Vagina (tissue), 2 donors: ENCODE results near the gene BNIP5. TPM values are rescaled to one million over a fixed set of nuclear protein-coding genes. Genes with fewer than 3 reads are reported as not detected.

Experiments
- DNase-seq, 2 donors: peaks; one replicate each; pipeline ENCODE4 v3.0.0-alpha.2; 2017; ENCODE audit errors: extremely low spot score in 2 of 2
- H3K27ac ChIP-seq: fragments of 200-600 bp; sonication (generic); one replicate; pipeline ENCODE4 v1.5.1; 2019
- H3K27me3 ChIP-seq: fragments of 200-600 bp; sonication (generic); one replicate; pipeline ENCODE4 v1.5.1; 2019
- H3K36me3 ChIP-seq, 2 donors: fragments of 200-600 bp; sonication (generic); one replicate each; pipeline ENCODE4 v1.5.1; 2017 to 2019
- H3K4me1 ChIP-seq: fragments of 200-600 bp; sonication (generic); one replicate; pipeline ENCODE4 v1.5.1; 2019
- H3K4me3 ChIP-seq, 2 donors: fragments of 200-600 bp; sonication (generic); 1 replicate in 1 of 2; 2 replicates in 1 of 2; pipeline ENCODE4 v1.5.1; 2016 to 2019
- H3K9me3 ChIP-seq: fragments of 200-600 bp; sonication (generic); one replicate; pipeline ENCODE4 v1.5.1; 2019
- CTCF ChIP-seq, 3 experiments: fragments of 450-650 bp in 2 of 3; fragments of 200-600 bp in 1 of 3; sonication (generic) in 1 of 3; IDR thresholded peaks; one replicate each; pipeline ENCODE4 v1.5.1; 2017 to 2019; ENCODE audit warnings: antibody characterized with exemption in 3 of 3, mild to moderate bottlenecking in 2 of 3, moderate library complexity in 2 of 3
- POLR2A ChIP-seq, 2 donors: fragments of 450-650 bp; IDR thresholded peaks; one replicate each; pipeline ENCODE4 v1.6.1; 2017; ENCODE audit warnings: antibody characterized with exemption in 2 of 2, mild to moderate bottlenecking in 2 of 2, moderate library complexity in 2 of 2
- POLR2AphosphoS5 ChIP-seq, 2 donors: sonication (generic); formaldehyde crosslinking; IDR thresholded peaks; one replicate each; pipeline ENCODE4 v1.9.0; 2017; ENCODE audit warnings: antibody characterized with exemption in 2 of 2, mild to moderate bottlenecking in 2 of 2, low read depth in 1 of 2; ENCODE audit not compliant: insufficient read depth in 1 of 2
- intact Hi-C: fragments of 100-400 bp; cut with DNase I; formaldehyde crosslinking; loops from one replicate; pipeline ENCODE4 v1.15.1; 2023
- total RNA-seq: library from RNA; depleted of rRNA; stranded (reverse); fragments of >200 nt; gene quantifications from one replicate; pipeline ENCODE4 v1.2.3, GENCODE V29; 2016

The BNIP5 gene
- total RNA-seq, 1 donor from 2014 or later, result not detected

GRCh38 chr6:36376183-36376582 lies 39.5 kb upstream of the BNIP5 start:
- H3K36me3 ChIP-seq, result no peaks in the 10 kb centered on the region
- H3K4me3 ChIP-seq, result no peak overlapping the region
- H3K9me3 ChIP-seq, result no peaks in the 10 kb centered on the region
- TF ChIP-seq POLR2AphosphoS5 (IDR thresholded peaks at IDR 0.05; ENCODE audit: insufficient read depth in 1 of 2, low read depth in 1 of 2), result no peak
- TF ChIP-seq CTCF (IDR thresholded peaks at IDR 0.05), result no peak
- no peaks in the 10 kb centered on the region for H3K27me3 ChIP-seq
- H3K27ac ChIP-seq, result no peak overlapping the region
- DNase-seq, result no peak
- intact Hi-C loops, result no loop called here
- H3K4me1 ChIP-seq, result peaks cover 4% of the 10 kb centered on the region

- no peak overlapping the region for H3K27ac ChIP-seq
- H3K4me3 ChIP-seq, result no peak overlapping the region
- TF ChIP-seq CTCF (IDR thresholded peaks at IDR 0.05) (no peak), POLR2AphosphoS5 (IDR thresholded peaks at IDR 0.05; ENCODE audit: insufficient read depth in 1 of 2, low read depth in 1 of 2) (no peak), POLR2A (IDR thresholded peaks at IDR 0.05) (no peak)
- H3K27me3 ChIP-seq, result no peaks in the 10 kb centered on the region
- intact Hi-C loops, result no loop called here
- peaks cover 4% of the 10 kb centered on the region for H3K4me1 ChIP-seq
- no peaks in the 10 kb centered on the region for H3K9me3 ChIP-seq
- H3K36me3 ChIP-seq, result no peaks in the 10 kb centered on the region
- no peak for DNase-seq
Observed at GRCh38 chr6:36375644-36376155, 39.0 kb upstream of the BNIP5 start.

- intact Hi-C loops, result no loop called here
Observed at GRCh38 chr6:36374972-36375371, 38.3 kb upstream of the BNIP5 start.

GRCh38 chr6:36374194-36374593 lies 37.5 kb upstream of the BNIP5 start:
- intact Hi-C loops, result no loop called here
- no peaks in the 10 kb centered on the region for H3K36me3 ChIP-seq
- no peak for TF ChIP-seq POLR2AphosphoS5 (IDR thresholded peaks at IDR 0.05; ENCODE audit: insufficient read depth in 1 of 2, low read depth in 1 of 2)
- no peak for TF ChIP-seq POLR2A (IDR thresholded peaks at IDR 0.05)
- no peak for TF ChIP-seq CTCF (IDR thresholded peaks at IDR 0.05)
- no peak overlapping the region for H3K27ac ChIP-seq
- no peaks in the 10 kb centered on the region for H3K27me3 ChIP-seq
- H3K4me1 ChIP-seq, result peaks cover 4% of the 10 kb centered on the region
- no peak overlapping the region for H3K4me3 ChIP-seq
- no peak for DNase-seq
- no peaks in the 10 kb centered on the region for H3K9me3 ChIP-seq

More at GRCh38 chr6:36374972-36375371, 38.3 kb upstream of the BNIP5 start:
- Histone ChIP-seq H3K36me3 (no peaks in the 10 kb centered on the region), H3K27ac (no peak overlapping the region), H3K9me3 (no peaks in the 10 kb centered on the region), H3K4me3 (no peak overlapping the region), H3K27me3 (no peaks in the 10 kb centered on the region), H3K4me1 (peaks cover 4% of the 10 kb centered on the region)
- no peak for TF ChIP-seq POLR2AphosphoS5 (IDR thresholded peaks at IDR 0.05; ENCODE audit: insufficient read depth in 1 of 2, low read depth in 1 of 2)
- no peak for TF ChIP-seq CTCF (IDR thresholded peaks at IDR 0.05)
- no peak for TF ChIP-seq POLR2A (IDR thresholded peaks at IDR 0.05)
- DNase-seq, result no peak

GRCh38 chr6:36373368-36374019 lies 36.8 kb upstream of the BNIP5 start:
- TF ChIP-seq CTCF (IDR thresholded peaks at IDR 0.05) (no peak), POLR2AphosphoS5 (IDR thresholded peaks at IDR 0.05; ENCODE audit: insufficient read depth in 1 of 2, low read depth in 1 of 2) (peak in 1 of 2 donors; percentile 51), POLR2A (IDR thresholded peaks at IDR 0.05) (no peak)
- no peak for DNase-seq
- H3K4me1 ChIP-seq, result peaks cover 4% of the 10 kb centered on the region
- H3K27ac ChIP-seq, result no peak overlapping the region
- no peaks in the 10 kb centered on the region for H3K9me3 ChIP-seq
- no peak overlapping the region for H3K4me3 ChIP-seq
- no peaks in the 10 kb centered on the region for H3K36me3 ChIP-seq
- intact Hi-C loops, result no loop called here
- no peaks in the 10 kb centered on the region for H3K27me3 ChIP-seq
